ENCODE data around the gene ADCY2.

- TF ChIP-seq, protein P1, sequence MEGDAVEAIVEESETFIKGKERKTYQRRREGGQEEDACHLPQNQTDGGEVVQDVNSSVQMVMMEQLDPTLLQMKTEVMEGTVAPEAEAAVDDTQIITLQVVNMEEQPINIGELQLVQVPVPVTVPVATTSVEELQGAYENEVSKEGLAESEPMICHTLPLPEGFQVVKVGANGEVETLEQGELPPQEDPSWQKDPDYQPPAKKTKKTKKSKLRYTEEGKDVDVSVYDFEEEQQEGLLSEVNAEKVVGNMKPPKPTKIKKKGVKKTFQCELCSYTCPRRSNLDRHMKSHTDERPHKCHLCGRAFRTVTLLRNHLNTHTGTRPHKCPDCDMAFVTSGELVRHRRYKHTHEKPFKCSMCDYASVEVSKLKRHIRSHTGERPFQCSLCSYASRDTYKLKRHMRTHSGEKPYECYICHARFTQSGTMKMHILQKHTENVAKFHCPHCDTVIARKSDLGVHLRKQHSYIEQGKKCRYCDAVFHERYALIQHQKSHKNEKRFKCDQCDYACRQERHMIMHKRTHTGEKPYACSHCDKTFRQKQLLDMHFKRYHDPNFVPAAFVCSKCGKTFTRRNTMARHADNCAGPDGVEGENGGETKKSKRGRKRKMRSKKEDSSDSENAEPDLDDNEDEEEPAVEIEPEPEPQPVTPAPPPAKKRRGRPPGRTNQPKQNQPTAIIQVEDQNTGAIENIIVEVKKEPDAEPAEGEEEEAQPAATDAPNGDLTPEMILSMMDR (optimal IDR thresholded peaks at IDR 0.05 in 1 of 3, IDR thresholded peaks at IDR 0.05 in 1 of 3, conservative IDR thresholded peaks at IDR 0.05 in 1 of 3; ENCODE audit: extremely low read depth in 1 of 3, insufficient read depth in 2 of 3, low read length in 3 of 3), result no peak
- no peak for TF ChIP-seq EZH2 (IDR thresholded peaks at IDR 0.05; ENCODE audit: low read length)
Measured at GRCh38 chr5:7468742-7469141, 72.8 kb downstream of the ADCY2 start.

All from keratinocyte (primary cell).